ENCODE data around the gene PLCD1.
"Not testable (repeated sequence)": the region's sequence is repeated elsewhere in the genome, so short reads cannot be mapped to it uniquely, and the experiment has no call there.

Gene PLCD1

GRCh38 chr3:37997791-37998370 lies 31.6 kb downstream of the PLCD1 start:
- no peak for DNase-seq

GRCh38 chr3:37997342-37997741 lies 32.1 kb downstream of the PLCD1 start:
- no peak for DNase-seq

- DNase-seq, result peak; percentile 45
Measured at GRCh38 chr3:37996785-37997301, 32.6 kb downstream of the PLCD1 start.

- no peak for DNase-seq
Measured at GRCh38 chr3:37995652-37996641, 33.5 kb downstream of the PLCD1 start.

- DNase-seq, result no peak
Measured at GRCh38 chr3:37994639-37994972, 34.8 kb downstream of the PLCD1 start.

DNA sequence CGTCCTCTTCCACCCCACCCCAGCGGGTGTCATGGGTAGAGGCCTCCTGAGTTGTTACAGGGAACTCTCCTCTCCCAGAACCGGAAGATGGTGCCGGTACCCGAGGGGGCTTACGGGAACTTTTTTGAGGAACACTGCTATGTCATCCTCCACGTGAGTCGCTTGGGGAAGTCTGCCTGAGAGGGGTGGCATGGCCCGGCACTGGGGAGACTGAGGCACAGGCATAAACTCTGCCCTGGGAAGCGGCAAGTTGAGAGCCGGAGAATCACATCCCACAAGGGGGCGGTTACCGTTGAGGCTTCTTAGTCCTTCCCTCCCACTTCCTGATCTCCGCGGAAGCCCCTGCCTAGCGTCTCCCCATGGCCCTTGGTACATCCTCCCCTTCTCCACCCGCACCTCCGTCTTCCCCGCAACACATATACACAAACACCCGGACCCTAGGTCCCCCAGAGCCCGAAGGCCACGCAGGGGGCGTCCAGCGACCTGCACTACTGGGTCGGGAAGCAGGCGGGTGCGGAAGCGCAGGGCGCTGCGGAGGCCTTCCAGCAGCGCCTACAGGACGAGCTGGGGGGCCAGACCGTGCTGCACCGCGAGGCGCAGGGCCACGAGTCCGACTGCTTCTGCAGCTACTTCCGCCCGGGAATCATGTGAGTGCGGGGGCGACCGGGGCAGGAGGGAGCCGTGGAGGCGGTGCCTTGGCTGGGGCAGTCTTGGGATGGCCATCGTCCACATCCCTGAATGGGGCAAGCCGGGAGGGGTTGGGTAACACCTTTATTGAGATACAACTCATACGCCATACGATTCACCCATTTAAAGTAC lies 35.4 kb downstream of the PLCD1 start:
- DNase-seq, result no peak

DNA sequence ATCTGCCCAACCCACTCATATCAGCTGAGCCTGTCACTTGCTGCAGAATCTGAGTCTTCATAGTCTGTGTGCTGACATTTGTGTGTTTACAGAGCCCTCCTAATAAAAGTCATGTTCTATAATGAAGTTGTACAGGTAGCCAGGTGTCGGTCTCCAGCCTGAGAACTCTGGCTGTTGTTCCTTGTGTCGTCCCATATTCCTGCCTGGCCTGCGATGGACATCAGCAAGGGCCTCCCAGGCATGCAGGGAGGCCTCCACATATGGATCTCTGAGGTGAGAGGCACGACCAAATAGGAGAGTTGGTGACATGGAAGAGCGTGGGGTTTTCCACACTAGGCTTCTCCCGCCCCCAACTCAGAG lies 36.0 kb downstream of the PLCD1 start:
- no peak for DNase-seq

DNA sequence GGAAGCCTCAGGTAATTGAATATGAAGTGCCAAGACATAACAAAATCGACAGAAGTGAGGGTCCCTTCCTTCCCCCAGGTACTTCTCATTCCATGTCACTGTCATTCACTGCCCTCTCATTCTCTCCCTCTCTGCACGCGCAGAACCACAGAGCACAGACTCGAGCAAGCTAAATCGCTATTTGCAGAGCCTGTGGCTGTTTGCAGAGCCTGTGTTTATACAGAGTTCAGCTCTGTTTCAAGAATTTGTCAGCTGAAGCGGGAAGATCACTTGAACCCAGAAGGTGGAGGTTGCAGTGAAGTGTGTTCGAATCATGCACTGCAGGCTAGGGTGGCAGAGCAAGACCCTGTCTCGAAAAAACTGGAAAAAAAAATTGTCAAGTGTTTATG lies 36.4 kb downstream of the PLCD1 start:
- no peak for DNase-seq

- no peak for DNase-seq
Measured at GRCh38 chr3:37992271-37993066, 37.0 kb downstream of the PLCD1 start.

DNA sequence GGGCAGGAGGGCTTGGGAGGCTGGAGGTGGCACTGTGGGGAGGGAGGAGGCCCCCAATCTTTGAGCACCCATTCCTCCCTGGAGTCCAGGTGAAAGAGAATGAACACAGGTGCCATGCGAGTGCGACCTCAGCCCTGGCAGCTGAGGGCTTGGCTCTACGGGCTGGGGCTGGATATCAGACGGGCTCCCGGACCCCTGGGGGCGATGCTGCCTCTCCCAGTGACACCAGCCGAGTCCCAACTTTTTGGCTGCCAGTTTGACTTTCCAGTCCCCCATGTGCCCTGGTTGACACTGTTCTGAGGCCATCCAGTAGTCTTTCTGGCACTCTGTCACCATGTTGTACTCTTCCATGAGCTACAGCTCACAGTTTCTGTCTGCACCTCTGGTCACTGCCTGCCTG lies 37.6 kb downstream of the PLCD1 start:
- no peak for DNase-seq

DNA sequence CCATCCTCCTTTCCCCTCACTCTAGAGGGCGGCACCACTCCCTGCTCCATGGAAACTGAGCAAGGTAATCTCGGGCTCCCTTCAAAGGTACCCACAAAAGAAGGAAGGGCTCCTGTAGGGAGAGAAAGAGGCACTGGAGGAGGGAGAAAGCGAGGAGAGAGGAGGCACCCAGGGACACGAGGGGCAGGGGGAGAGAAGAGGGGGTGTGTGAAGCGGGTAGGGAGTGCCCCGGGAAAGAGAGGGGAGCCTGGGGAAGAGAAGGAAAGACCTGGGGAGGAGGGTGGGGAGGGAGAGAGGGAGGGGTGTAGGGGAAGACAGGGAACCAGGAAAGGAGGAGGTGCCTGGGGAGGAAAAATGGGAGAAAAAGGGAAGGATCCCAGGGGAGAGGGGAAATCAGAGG lies 38.3 kb downstream of the PLCD1 start:
- DNase-seq, result no peak

DNA sequence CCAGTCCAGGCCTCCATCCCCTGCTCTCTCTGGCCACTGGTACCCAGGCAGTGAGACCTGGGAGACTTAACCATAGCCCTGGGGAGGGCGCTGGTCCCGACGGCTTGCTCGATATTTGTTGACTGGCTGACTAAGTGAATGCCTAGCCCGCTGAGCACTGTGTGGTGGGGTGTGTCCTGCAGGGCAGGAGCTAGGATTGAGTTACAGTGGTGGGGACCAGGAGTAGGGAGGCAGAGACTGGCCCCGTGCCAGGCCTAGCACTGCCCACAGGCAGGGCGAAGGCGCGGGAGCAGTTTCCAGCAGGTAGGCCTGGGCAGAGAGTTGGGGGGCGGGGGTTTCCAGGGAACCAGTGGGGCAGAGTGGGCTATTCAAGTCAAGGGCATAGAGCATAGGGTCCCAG lies 38.9 kb downstream of the PLCD1 start, which contains the start of gene VILL:
VILL (plus strand) TSS at position 260 of the 400 bp plus-strand sequence. CDS start 2,887 bp downstream, outside the sequence.
- peak; percentile 7 for DNase-seq

GRCh38 chr3:37989821-37990480 lies 39.5 kb downstream of the PLCD1 start:
- no peak for DNase-seq

DNA sequence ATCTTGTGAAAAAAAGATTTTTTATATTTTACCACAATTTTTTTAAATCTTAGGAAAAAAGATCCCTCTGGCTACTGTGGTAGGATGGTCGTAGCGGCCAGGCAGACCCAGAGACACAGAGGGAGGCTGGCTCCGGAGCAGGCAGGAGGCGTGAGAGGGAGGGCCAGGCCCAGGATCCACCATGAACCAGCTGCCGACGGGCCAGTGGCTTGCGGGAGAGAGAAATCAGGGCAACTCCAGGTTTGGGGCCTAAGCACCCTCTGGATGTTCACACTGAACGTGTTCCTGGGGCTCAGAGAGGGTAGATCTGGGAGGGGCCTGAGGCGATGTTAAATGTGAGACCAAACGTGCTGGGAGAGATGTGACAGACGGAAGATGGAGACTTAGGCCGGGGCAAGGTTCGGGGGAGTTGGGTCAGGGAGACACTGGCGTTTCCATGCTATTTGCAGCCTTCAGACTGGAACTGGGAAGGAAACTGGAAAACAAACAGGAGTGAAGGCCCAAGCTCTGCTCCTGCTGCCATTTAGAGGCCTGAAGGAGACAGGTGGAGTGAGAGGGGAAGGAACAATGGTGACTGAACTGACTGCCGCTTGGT lies 40.4 kb downstream of the PLCD1 start:
- DNase-seq, result no peak

DNA sequence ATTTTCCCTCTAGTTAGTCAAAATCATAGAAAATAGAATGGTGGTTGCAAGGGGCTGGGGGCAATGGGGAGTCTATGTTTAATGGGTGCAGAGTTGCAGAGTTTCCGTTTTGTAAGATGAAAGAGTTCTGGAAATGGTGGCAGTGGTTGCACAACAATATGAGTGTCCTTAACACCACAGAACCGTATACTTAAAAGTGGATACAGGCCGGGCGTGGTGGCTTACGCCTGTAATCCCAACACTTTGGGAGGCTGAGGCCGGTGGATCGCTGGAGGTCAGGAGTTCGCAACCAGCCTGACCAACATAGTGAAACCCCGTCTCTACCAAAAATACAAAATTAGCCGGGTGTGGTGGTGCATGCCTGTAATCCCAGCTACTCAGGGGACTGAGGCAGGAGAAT lies 41.1 kb downstream of the PLCD1 start:
- not testable (repeated sequence) for DNase-seq

DNA sequence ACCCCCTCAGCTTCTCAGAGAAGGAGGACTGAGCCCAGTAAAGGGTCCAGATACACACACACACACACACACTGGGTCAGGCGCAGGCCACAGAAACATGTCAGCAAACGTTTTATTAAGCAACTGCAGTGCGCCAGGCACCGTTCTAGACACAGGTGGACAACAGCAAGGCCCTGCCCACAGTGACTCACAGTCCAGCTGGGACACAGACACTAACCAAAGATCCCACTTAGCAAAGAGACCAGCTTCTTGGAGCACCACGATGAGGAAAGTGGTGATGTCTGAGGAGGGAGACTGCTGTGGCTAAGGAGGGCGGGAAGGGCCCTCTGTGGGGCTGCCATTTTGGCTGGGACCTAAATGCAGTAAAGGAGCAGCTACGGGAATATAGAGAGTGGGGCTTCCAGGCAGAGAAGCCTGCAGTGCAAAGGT lies 41.7 kb downstream of the PLCD1 start:
- no peak for DNase-seq

- DNase-seq, result no peak
Measured at GRCh38 chr3:37987315-37987697, 42.1 kb downstream of the PLCD1 start.

DNA sequence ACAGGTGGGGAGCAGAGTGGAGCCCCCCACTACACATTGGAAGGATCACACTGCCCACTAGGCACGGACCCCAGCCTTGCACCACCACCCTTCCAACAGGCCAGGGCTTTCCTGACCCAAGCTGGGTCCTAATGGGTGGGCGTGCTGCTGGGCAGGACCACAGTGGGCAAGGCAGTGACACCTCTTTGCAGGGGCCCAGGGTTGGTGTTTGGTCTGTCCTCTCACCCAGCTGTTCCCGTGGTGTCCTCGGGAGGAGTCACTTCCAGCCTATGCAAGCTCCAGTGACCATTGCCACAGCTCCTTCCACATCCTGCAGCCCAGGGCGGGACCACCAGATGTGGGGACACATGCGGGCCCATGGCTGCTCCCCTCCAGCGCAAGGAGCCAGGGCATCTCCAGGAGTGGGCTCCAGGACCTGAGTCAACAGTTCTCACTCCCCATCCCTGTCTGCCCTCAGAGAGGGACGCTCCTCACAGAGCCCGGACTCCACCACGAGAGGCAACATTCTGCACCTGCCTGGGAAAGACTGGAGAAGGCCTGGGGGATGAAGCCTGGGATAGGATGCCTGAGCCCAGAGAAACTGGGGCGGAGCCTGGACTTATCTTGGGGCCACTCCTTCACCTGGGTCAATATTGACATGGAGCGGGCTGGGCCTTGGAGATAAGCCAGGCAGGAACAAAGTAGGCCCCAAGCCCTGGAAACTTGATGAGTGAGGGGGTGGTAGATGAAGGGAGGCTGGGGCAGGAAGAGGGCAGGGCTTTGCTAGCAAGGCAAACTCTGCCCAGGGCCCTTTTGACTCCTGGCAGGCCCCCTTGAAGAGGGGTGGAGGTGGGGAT lies 42.7 kb downstream of the PLCD1 start:
- peak; percentile 8 for DNase-seq

DNA sequence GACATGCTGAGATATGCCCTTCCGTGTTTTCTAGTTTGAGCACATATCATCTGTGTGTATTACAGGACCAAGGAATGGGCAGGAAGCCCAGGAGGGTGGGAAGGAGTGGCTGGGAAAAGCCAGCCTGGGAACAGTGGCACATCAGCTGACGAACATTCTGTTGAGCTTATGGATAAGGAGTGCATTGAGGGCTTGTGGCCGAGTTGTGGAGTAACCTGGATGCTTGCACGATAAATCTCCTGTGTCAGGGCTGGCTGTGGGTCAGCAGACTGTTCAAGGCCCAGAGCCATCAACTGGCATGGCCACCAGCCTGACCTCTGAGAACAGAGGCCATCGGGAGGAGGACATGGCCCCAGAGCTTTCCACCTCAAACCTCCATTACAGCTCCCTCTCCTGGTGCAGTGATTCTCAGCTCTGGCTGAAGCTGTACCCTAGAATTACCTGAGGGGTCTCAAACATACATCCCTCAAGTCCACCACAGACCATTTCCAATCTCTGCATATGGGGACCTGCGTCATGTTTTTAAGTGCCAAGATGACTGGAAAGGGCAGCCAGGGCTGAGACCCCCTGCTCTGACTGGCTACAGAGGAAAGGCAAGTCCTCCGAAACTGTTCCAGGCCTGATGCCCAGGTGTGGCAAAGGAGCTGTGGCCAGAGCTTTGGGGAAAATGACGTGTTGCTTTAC lies 43.7 kb downstream of the PLCD1 start:
- DNase-seq, result no peak

GRCh38 chr3:37984596-37984995 lies 44.8 kb downstream of the PLCD1 start:
- no peak for DNase-seq

All from NCI-H1105 treated with DMSO at 0.1 percent for 48 hours (cell line).